WTC11 (cell line): ENCODE measurements around the gene LAMC2. TPM values are rescaled to one million over a fixed set of nuclear protein-coding genes. Genes with fewer than 3 reads are reported as not detected.

ENCODE experiments used
- ATAC-seq: fragments of 200-7000 bp; cut with Tn5 transposase; 2 replicates; pipeline ENCODE4 v1.10.0; 2021; ENCODE audit warnings: mild to moderate bottlenecking, moderate library complexity
- CTCF ChIA-PET: fragments of 300-600 bp; sonication (Branson Sonifier 250); formaldehyde crosslinking; loops from one replicate; lab custom pipeline; 2021; ENCODE audit warnings: antibody characterized with exemption; lab: Charles Lee
- POLR2A ChIA-PET: fragments of 350-600 bp; sonication (Branson Sonifier 250); formaldehyde crosslinking; loops from one replicate; lab custom pipeline; 2021; ENCODE audit warnings: antibody characterized with exemption; lab: Charles Lee
- DNase-seq: peaks from one replicate; pipeline ENCODE4 v3.0.0; 2021; ENCODE audit warnings: low spot score
- H3K27ac Mint-ChIP-seq: 2 replicates; pipeline ENCODE4 v1.8.0; 2021; ENCODE audit warnings: mixed read lengths
- H3K27me3 Mint-ChIP-seq: 2 replicates; pipeline ENCODE4 v1.8.0; 2021; ENCODE audit warnings: low read depth, mild to moderate bottlenecking, moderate library complexity, mixed read lengths
- H3K36me3 Mint-ChIP-seq: 2 replicates; pipeline ENCODE4 v1.8.0; 2021; ENCODE audit warnings: mixed read lengths
- H3K4me1 Mint-ChIP-seq: 2 replicates; pipeline ENCODE4 v1.8.0; 2022; ENCODE audit warnings: mixed read lengths
- H3K4me3 Mint-ChIP-seq: 2 replicates; pipeline ENCODE4 v1.8.0; 2021; ENCODE audit warnings: mild to moderate bottlenecking, moderate library complexity, mixed read lengths
- H3K9me3 Mint-ChIP-seq: 2 replicates; pipeline ENCODE4 v1.8.0; 2021; ENCODE audit warnings: mixed read lengths
- ATF1 ChIP-seq: sonication (generic); formaldehyde crosslinking; IDR thresholded peaks from 2 replicates; pipeline ENCODE4 v1.8.1; 2023; ENCODE audit warnings: mild to moderate bottlenecking, moderate library complexity, missing genetic modification reagents
- CBFB ChIP-seq: sonication (generic); formaldehyde crosslinking; IDR thresholded peaks from 2 replicates; pipeline ENCODE4 v1.8.1; 2022; ENCODE audit warnings: mild to moderate bottlenecking, low read depth, missing genetic modification reagents
- CREB1 ChIP-seq: sonication (generic); formaldehyde crosslinking; IDR thresholded peaks from 2 replicates; pipeline ENCODE4 v1.8.0; 2023; ENCODE audit warnings: mild to moderate bottlenecking, missing genetic modification reagents
- ELF4 ChIP-seq: sonication (generic); formaldehyde crosslinking; IDR thresholded peaks from 2 replicates; pipeline ENCODE4 v1.8.1; 2022; ENCODE audit warnings: low read depth, mild to moderate bottlenecking, moderate library complexity, missing genetic modification reagents
- NFYB ChIP-seq: sonication (generic); formaldehyde crosslinking; conservative IDR thresholded peaks from 2 replicates; pipeline ENCODE4 v1.8.0; 2022; ENCODE audit warnings: low read depth, missing genetic modification reagents
- SP1 ChIP-seq: sonication (generic); formaldehyde crosslinking; conservative IDR thresholded peaks from 2 replicates; pipeline ENCODE4 v1.8.1; 2022; ENCODE audit warnings: missing genetic modification reagents
- TEAD4 ChIP-seq: sonication (generic); formaldehyde crosslinking; IDR thresholded peaks from 2 replicates; pipeline ENCODE4 v1.8.0; 2022; ENCODE audit warnings: mild to moderate bottlenecking, missing genetic modification reagents
- ZNF232 ChIP-seq: sonication (generic); formaldehyde crosslinking; IDR thresholded peaks from 2 replicates; pipeline ENCODE4 v1.8.0; 2022; ENCODE audit warnings: mild to moderate bottlenecking, missing genetic modification reagents
- ZNF396 ChIP-seq: fragments of 250-450 bp; sonication (Bioruptor Pico); IDR thresholded peaks from 2 replicates; pipeline ENCODE4 v1.8.0; 2021; ENCODE audit warnings: mild to moderate bottlenecking, moderate library complexity, borderline replicate concordance
- total RNA-seq: library from RNA; stranded (reverse); gene quantifications from 3 replicates; pipeline ENCODE4 v1.2.3, GENCODE V29; 2021
- TF ChIP-seq, protein P1 (sequence below): fragments of 250-450 bp; sonication (Bioruptor Pico); IDR thresholded peaks from 2 replicates; pipeline ENCODE4 v2.1.2; 2022; ENCODE audit warnings: mild to moderate bottlenecking, moderate library complexity
- TF ChIP-seq, protein P2 (sequence below): fragments of 250-450 bp; sonication (Bioruptor Pico); conservative IDR thresholded peaks from 2 replicates; pipeline ENCODE4 v1.9.0; 2021; ENCODE audit warnings: mild to moderate bottlenecking
- TF ChIP-seq, protein P3 (sequence below): fragments of 250-450 bp; sonication (Bioruptor Pico); IDR thresholded peaks from 2 replicates; pipeline ENCODE4 v1.8.0; 2021; ENCODE audit warnings: mild to moderate bottlenecking
- TF ChIP-seq, protein P4 (sequence below): sonication (generic); formaldehyde crosslinking; IDR thresholded peaks from 2 replicates; pipeline ENCODE4 v1.8.1; 2022; ENCODE audit warnings: low read depth, missing genetic modification reagents, borderline replicate concordance
- TF ChIP-seq, protein P5 (sequence below): sonication (generic); formaldehyde crosslinking; IDR thresholded peaks from 2 replicates; pipeline ENCODE4 v1.8.1; 2022; ENCODE audit warnings: mild to moderate bottlenecking, missing genetic modification reagents, moderate library complexity, borderline replicate concordance
- TF ChIP-seq, protein P6 (sequence below): sonication (generic); formaldehyde crosslinking; IDR thresholded peaks from 2 replicates; pipeline ENCODE4 v1.8.0; 2023; ENCODE audit warnings: missing genetic modification reagents
- TF ChIP-seq, protein P7 (sequence below): fragments of 200-600 bp; IDR thresholded peaks from 2 replicates; pipeline ENCODE4 v1.8.0; 2022; ENCODE audit warnings: antibody characterized with exemption
- TF ChIP-seq, protein P8 (sequence below): sonication (generic); formaldehyde crosslinking; IDR thresholded peaks from 2 replicates; pipeline ENCODE4 v1.8.1; 2023; ENCODE audit warnings: mild to moderate bottlenecking, missing genetic modification reagents, moderate library complexity
- TF ChIP-seq, protein P9 (sequence below): sonication (generic); formaldehyde crosslinking; IDR thresholded peaks from 2 replicates; pipeline ENCODE4 v1.8.1; 2022; ENCODE audit warnings: mild to moderate bottlenecking, moderate library complexity, missing genetic modification reagents

LAMC2 gene
- total RNA-seq, 1 experiment from 2014 or later: 7.9 TPM

DNA sequence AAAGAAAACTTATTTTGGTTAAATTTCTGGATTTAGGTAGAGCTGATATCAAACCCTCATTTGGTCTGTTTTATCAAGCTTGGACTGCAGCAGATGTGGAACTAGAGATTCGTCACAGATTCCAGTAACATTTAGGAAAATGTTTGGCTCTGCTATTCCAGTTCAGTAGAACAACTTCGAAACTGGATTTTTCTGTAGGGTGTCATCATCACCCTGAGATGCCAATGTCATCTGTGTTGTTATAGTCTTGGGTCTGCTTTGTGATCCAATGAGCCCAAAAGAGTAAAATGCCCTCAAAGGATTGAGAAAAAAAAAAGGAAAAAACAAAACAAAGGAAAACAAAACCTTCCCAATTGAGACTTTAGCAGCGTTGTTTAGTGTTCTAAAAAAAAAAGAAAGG is 55.4 kb downstream of the LAMC2 start:
- no peak overlapping the region for H3K27ac Mint-ChIP-seq
- TF ChIP-seq, protein P1, sequence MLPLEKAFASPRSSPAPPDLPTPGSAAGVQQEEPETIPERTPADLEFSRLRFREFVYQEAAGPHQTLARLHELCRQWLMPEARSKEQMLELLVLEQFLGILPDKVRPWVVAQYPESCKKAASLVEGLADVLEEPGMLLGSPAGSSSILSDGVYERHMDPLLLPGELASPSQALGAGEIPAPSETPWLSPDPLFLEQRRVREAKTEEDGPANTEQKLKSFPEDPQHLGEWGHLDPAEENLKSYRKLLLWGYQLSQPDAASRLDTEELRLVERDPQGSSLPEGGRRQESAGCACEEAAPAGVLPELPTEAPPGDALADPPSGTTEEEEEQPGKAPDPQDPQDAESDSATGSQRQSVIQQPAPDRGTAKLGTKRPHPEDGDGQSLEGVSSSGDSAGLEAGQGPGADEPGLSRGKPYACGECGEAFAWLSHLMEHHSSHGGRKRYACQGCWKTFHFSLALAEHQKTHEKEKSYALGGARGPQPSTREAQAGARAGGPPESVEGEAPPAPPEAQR (CRISPR knock-in tag): no peak
- no peak for TF ChIP-seq CREB1 (CRISPR knock-in tag)
- TF ChIP-seq, protein P2, sequence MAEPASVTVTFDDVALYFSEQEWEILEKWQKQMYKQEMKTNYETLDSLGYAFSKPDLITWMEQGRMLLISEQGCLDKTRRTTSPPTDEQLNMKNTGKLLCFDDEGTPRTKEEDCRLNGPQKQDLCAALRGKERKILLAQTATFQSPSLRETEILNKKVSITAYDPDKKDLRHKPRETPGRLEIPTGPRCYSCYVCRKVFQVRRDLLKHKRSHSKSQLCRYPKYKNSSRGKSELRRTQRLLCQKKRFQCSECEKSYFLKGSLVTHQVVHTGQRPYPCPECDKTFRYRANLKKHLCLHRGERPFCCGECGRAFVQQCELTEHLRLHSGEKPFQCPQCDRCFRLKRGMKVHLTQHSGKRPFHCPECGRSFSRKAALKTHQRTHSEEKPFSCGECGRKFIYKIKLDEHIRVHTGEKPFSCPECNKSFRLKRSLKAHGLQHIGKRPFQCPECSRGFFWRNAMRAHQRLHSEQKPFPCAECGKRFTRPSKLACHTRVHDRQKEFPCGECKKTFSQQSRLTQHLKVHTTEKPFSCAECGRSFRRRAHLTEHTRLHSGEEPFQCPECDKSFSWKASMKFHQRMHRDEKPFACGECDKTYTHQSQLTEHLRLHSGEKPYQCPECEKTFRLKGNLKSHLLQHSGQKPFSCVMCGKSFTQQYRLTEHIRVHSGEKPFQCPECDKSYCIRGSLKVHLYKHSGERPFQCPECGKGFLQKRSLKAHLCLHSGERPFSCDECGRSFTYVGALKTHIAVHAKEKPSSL (CRISPR knock-in tag): no peak
- TF ChIP-seq, protein P3, sequence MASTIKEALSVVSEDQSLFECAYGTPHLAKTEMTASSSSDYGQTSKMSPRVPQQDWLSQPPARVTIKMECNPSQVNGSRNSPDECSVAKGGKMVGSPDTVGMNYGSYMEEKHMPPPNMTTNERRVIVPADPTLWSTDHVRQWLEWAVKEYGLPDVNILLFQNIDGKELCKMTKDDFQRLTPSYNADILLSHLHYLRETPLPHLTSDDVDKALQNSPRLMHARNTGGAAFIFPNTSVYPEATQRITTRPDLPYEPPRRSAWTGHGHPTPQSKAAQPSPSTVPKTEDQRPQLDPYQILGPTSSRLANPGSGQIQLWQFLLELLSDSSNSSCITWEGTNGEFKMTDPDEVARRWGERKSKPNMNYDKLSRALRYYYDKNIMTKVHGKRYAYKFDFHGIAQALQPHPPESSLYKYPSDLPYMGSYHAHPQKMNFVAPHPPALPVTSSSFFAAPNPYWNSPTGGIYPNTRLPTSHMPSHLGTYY (CRISPR knock-in tag): no peak
- TF ChIP-seq, protein P4, sequence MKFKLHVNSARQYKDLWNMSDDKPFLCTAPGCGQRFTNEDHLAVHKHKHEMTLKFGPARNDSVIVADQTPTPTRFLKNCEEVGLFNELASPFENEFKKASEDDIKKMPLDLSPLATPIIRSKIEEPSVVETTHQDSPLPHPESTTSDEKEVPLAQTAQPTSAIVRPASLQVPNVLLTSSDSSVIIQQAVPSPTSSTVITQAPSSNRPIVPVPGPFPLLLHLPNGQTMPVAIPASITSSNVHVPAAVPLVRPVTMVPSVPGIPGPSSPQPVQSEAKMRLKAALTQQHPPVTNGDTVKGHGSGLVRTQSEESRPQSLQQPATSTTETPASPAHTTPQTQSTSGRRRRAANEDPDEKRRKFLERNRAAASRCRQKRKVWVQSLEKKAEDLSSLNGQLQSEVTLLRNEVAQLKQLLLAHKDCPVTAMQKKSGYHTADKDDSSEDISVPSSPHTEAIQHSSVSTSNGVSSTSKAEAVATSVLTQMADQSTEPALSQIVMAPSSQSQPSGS (CRISPR knock-in tag): no peak
- ChIA-PET CTCF (interaction anchor here (0.7 to 2.0 kb wide), 3 partner anchors 13 to 189 kb away, joined by 3 to 5 read pairs (median 3); no protein-coding TSS in a partner anchor), POLR2A (no interaction called here)
- H3K4me3 Mint-ChIP-seq: no peak overlapping the region
- DNase-seq (no peak), ATAC-seq (no peak)
- peaks cover 1% of the 10 kb centered on the region; the same call in 1 of the 2 replicates for H3K4me1 Mint-ChIP-seq
- H3K36me3 Mint-ChIP-seq: no peaks in the 10 kb centered on the region
- H3K27me3 Mint-ChIP-seq: no peaks in the 10 kb centered on the region
- no peaks in the 10 kb centered on the region for H3K9me3 Mint-ChIP-seq

DNA sequence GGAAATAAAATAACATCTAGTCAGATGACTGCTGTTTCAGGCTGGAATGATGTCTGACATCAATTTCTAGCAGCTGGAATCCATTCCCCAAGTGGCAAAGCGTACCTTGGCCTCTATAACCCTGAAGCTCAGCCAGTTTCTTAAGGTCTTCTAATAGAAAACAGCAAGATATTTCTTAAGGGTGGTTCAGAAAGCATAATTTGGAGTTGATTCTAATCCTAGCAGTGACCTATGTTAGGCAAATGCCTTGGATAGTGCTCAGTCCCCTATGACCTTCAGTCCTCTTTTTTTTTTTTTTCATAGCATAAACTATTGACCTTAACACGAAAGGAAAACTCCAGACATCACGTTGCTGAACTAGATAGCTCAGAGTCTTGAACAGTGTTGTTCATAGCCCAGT is 56.5 kb downstream of the LAMC2 start:
- DNase-seq: no peak
- ChIA-PET CTCF (interaction anchor here (1.1 to 2.0 kb wide), 2 partner anchors 14 to 280 kb away, joined by 3 to 5 read pairs; no protein-coding TSS in a partner anchor), POLR2A (interaction anchor here (0.6 kb wide), 1 partner anchor 191 kb away, joined by 3 read pairs; no protein-coding TSS in a partner anchor)
- Mint-ChIP-seq H3K27me3 (no peaks in the 10 kb centered on the region), H3K4me3 (no peak overlapping the region), H3K4me1 (no peaks in the 10 kb centered on the region), H3K9me3 (no peaks in the 10 kb centered on the region), H3K36me3 (no peaks in the 10 kb centered on the region), H3K27ac (no peak overlapping the region)
- ATAC-seq: no peak
- TF ChIP-seq ZNF232 (CRISPR knock-in tag) (no peak), ZNF396 (no peak), NFYB (CRISPR knock-in tag) (no peak), ATF1 (CRISPR knock-in tag) (no peak), TEAD4 (CRISPR knock-in tag) (no peak), CBFB (CRISPR knock-in tag) (no peak), ELF4 (CRISPR knock-in tag) (no peak), SP1 (CRISPR knock-in tag) (no peak)
- TF ChIP-seq, protein P1 (CRISPR knock-in tag): no peak
- TF ChIP-seq, protein P5, sequence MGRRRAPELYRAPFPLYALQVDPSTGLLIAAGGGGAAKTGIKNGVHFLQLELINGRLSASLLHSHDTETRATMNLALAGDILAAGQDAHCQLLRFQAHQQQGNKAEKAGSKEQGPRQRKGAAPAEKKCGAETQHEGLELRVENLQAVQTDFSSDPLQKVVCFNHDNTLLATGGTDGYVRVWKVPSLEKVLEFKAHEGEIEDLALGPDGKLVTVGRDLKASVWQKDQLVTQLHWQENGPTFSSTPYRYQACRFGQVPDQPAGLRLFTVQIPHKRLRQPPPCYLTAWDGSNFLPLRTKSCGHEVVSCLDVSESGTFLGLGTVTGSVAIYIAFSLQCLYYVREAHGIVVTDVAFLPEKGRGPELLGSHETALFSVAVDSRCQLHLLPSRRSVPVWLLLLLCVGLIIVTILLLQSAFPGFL (CRISPR knock-in tag): no peak
- TF ChIP-seq, protein P6, sequence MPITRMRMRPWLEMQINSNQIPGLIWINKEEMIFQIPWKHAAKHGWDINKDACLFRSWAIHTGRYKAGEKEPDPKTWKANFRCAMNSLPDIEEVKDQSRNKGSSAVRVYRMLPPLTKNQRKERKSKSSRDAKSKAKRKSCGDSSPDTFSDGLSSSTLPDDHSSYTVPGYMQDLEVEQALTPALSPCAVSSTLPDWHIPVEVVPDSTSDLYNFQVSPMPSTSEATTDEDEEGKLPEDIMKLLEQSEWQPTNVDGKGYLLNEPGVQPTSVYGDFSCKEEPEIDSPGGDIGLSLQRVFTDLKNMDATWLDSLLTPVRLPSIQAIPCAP (CRISPR knock-in tag): no peak
- TF ChIP-seq, protein P7, sequence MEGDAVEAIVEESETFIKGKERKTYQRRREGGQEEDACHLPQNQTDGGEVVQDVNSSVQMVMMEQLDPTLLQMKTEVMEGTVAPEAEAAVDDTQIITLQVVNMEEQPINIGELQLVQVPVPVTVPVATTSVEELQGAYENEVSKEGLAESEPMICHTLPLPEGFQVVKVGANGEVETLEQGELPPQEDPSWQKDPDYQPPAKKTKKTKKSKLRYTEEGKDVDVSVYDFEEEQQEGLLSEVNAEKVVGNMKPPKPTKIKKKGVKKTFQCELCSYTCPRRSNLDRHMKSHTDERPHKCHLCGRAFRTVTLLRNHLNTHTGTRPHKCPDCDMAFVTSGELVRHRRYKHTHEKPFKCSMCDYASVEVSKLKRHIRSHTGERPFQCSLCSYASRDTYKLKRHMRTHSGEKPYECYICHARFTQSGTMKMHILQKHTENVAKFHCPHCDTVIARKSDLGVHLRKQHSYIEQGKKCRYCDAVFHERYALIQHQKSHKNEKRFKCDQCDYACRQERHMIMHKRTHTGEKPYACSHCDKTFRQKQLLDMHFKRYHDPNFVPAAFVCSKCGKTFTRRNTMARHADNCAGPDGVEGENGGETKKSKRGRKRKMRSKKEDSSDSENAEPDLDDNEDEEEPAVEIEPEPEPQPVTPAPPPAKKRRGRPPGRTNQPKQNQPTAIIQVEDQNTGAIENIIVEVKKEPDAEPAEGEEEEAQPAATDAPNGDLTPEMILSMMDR: no peak
- TF ChIP-seq, protein P4 (CRISPR knock-in tag): no peak
- TF ChIP-seq, protein P8, sequence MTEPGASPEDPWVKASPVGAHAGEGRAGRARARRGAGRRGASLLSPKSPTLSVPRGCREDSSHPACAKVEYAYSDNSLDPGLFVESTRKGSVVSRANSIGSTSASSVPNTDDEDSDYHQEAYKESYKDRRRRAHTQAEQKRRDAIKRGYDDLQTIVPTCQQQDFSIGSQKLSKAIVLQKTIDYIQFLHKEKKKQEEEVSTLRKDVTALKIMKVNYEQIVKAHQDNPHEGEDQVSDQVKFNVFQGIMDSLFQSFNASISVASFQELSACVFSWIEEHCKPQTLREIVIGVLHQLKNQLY (CRISPR knock-in tag): no peak
- TF ChIP-seq, protein P9, sequence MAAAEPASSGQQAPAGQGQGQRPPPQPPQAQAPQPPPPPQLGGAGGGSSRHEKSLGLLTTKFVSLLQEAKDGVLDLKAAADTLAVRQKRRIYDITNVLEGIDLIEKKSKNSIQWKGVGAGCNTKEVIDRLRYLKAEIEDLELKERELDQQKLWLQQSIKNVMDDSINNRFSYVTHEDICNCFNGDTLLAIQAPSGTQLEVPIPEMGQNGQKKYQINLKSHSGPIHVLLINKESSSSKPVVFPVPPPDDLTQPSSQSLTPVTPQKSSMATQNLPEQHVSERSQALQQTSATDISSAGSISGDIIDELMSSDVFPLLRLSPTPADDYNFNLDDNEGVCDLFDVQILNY (CRISPR knock-in tag): no peak
